Activated CD4-positive, alpha-beta T cell treated with anti-CD3 and anti-CD28 coated beads for 24 hours (primary cell): ENCODE data around the gene TPRA1.
"Not testable (repeated sequence)": the region's sequence is repeated elsewhere in the genome, so short reads cannot be mapped to it uniquely, and the experiment has no call there.

Source experiments
- DNase-seq, 2 donors: peaks; one replicate each; pipeline ENCODE4 v3.0.0-alpha.2; 2020; ENCODE audit warnings: low read depth in 2 of 2

Gene TPRA1

DNA sequence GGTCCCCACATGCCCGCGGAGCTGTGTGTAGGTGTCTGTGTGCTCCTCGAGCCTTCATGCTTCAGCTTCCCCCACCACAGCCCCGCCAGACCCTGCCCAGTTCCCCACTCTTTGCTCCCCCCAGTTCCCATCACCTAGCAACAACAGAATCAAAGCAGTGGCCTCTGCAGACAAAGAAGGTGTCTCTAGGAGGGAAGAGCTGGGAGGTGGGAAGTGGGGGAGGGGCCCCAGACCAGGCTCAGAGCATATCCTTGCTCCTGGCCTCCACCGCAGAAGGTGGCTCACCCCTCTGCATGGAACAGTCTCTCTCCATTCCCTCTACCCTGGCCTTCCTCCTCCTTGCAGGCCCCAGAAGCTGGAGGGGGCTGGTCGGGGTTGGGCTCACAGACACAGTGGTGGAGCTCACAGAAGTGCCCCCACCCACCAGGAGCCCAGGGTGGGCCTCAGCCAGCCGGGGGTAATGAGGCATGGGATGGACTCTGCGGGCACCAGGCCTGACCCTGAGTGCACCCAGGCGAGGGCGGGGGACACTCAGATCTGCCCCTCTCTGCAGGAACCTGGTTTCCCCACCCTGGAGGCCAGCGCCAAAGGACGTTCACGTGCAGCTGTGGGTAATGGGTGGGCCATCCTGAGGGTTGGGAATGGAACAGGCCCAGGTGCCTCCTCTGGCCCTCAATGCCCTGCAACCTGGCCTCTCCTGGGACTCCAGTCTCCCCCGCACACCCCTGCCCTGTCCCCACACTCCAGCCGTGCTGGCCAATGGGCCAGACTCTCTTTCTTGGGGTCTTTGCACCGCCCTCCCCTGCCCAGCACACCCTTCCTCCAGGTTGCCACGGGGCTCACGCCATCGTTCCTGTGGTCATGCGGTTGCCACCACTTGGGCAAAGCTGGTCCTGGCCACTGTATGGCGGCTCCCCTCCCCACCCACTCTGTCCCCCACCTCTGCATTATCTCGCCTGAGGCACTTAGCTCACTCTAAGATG is 53.4 kb downstream of the TPRA1 start:
- DNase-seq, result no peak

DNA sequence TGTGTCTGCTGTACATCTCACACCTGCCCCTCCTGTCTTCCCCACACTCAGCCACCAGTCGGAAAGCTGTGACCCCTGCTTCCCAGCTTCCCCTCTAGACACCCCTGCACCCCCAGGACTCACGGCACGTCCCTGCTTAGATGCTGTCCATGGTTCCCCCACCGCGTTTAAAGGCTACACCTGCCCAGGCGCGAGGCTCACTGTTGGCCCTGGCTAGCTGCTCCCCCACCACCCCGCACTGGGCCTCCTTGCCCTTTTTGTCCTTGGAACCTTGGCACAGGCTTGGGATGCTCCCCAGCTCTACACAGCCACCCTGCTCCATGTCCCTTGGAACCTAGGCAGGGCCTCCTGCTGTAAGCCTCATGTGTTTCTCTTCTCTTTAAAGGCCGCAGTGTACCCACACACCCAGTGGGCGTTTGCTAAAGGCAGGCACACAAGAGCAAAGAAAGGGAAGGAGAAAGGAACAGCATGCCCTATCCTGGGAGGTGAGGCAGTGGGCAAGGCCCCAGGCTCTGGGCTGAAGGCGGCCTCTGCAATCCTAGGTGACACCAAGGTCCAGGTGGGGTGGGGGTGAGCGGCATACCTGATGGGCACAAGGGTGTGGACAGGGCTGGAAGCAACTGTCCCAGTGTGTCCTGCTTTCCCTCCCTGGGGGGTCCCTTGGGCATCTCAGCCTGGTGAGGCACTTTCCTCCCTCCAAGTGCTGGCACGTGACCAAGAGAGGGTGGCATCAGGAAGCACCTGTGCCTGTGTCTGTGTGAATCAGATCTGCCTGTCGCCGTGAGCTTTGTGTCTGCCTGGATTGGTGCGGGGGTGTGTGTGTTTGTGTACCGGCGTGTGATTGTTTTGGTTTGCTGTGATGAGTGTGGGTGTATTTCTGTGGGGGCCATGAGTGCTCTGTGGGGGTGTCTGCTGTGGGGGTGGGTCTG is 54.4 kb downstream of the TPRA1 start:
- no peak for DNase-seq

DNA sequence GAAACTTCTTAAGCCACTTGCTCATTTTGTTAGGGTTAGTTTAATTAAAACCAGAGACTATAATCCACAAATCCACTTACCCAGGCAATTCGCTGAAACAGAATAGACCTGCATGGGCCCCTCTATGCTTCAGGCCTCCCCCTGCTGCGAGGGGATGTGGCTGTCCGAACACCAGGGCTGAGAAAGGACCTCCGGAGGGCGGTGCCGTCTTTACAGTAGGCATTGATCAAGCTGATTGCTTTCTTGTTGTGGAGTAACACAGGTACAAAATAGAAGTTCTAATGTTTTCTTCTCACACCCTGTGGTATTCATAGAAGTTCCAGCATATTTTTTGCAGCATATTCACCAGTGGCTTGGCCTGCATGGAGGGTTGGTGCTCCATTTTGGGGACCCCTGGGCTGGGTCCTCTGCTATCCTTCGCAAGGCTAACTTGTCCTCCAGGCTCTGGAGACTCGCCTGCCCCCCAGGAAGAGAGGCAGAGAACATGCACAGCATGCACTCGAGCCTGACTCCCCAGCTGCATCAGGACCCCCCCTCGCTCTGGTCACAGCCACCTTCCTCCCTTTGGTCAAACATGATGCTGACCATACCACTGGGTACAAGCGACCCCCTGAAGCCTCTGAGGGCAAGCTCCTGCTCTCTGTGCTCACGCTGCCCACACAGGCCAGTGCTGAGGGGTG is 55.3 kb downstream of the TPRA1 start:
- no peak for DNase-seq

DNA sequence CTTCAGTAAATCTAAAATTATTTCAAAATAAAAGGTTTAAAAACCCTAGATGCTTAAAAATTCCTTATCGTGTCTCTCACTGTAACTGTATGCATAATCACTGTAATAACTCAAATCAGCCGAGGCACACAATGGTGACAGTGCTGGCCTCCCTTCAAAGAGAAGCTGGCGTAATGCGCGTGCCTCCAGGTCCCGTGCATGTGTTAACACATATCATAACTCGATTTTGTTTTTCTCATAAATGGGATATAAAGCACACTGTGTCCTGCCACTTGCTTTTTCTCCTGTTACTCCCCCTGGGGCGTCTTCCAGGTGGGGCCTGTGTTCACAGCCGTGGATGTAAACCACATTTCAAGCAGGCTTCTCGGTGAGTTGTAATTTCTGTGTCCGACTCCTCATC is 56.0 kb downstream of the TPRA1 start:
- DNase-seq, result no peak

DNA sequence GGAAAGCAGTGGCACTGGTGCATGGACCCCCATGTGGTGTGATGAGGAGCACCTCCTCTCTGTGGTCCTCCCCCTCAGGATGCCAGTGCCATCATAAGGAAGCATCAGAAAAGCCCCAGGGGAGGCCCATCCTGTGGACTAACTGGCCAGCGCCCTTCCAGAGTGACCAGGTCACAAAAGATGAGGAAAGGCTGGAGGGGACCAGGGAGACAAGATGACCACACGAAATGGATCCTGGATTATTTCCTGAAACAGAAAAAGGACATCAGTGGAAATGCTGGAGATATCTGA is 56.4 kb downstream of the TPRA1 start:
- no peak for DNase-seq

DNA sequence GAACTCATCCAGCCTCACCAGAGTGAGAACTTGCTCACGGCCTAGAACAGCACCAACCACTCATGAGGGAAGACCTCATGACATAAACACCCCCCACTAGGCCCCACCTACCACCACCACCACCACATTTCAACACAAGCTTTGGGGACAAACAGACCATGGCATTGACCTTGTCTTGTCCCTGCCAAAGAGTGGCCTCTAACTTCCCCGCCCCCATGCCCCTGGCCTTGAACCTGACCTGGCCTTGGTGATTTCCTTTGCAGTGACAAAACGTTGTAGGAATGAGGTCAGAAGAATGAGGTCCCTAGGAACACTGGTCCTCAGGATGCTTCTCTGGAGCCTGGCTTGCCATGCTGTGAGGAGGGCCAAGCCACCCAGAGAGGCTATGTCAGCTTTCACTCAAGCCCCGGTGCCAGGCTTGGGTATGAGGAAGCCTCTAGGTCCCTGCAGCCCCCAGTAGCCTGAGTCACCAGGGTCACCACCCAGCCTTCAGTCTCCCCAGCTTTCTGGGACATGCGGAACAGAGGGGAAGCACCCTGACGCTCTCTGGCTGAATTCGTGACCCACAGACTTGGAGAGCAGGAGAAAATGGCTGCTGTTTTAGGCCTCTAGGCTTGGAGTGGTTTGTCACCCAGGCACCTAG is 57.9 kb downstream of the TPRA1 start:
- DNase-seq, result no peak

DNA sequence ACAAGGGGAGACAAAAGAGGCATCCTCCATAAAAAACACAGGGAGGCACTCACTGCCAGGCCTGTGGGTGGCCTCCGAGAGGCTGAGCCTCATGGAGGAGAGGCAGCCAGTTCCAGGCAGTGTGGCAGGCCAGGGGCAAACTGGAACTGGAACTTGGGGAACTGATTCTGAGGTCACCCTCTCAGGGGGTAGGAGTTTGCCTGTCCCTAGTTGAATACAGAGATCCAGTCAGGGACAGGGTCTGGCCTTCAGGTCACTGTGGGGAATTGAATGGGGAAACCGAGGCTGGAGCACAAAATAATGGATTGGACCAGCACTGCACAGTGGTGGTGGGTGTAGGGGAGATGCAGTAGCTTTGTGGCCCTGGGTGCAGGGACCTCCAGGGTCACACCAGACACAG is 58.7 kb downstream of the TPRA1 start:
- no peak for DNase-seq

DNA sequence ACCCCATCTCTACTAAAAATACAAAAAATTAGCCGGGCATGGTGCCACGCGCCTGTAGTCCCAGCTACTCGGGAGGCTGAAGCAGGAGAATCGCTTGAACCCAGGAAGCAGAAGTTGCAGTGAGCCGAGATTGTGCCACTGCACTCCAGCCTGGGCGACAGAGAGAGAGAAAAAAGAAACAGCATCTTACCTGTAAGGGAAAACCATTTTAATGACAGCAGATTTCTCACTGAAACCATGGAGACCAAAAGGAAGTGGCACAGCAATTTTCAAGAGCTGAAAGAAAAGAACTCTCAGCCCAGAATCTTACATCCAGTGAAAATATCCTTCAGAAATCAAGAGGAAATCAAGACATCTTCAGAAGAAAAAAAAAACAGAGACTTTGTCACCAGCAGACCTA is 59.7 kb downstream of the TPRA1 start:
- not testable (repeated sequence) for DNase-seq

DNA sequence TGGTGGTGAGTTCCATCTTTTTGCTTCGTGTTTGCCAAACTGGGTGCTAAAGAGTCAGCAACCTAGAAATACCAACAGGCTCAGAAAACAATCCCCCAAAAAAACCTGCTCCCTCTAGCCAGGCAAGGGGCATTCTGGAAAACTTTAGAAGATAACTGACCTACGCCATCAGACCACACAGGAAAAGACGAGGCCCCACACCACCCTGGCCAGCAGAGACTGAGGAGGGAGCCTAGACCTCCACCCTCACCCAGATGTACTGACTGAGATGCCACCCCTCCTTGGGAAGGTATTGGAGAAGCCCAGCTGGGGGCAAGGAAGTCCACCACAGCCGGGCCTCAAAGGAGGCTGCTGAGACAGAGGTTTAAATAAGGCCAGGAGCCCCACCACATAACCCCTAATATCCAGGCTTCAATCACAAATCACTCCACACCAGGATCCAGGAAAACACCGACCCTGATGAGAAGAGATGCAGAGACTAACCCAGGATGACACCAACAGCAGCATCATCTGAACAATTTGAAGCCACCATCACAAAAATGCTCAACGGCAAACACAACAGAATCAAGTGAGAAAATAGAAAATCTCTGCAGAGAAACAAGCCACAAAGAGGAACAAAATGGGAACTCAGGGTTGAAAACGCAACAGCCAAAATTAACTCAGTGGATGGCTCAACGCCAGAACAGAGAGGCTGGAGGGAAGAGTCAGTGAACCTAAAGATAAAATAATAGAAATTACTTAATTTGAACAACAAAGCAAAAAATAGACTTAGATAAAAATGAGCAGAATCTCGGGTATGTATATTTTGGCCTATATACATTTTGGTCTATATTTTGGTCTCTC is 61.0 kb downstream of the TPRA1 start:
- no peak for DNase-seq

DNA sequence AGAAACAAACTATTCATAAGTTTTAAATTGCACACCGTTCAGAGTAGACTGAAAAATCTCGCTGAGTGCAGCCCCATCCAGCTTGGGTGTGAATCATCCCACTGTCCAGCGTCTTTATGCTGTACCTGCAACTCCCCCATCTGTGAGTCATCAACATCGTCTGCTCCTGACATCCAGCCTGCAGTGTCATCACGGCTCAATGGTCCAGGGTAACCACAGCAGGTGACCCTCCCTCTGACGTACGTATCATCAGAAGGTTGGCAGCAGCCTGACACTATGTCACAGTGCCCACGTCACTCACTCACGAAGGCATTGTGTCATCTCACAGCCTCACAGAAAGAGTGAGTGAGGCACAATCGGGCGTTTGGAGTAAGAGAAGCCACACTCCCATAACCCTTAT is 65.2 kb downstream of the TPRA1 start:
- no peak for DNase-seq

DNA sequence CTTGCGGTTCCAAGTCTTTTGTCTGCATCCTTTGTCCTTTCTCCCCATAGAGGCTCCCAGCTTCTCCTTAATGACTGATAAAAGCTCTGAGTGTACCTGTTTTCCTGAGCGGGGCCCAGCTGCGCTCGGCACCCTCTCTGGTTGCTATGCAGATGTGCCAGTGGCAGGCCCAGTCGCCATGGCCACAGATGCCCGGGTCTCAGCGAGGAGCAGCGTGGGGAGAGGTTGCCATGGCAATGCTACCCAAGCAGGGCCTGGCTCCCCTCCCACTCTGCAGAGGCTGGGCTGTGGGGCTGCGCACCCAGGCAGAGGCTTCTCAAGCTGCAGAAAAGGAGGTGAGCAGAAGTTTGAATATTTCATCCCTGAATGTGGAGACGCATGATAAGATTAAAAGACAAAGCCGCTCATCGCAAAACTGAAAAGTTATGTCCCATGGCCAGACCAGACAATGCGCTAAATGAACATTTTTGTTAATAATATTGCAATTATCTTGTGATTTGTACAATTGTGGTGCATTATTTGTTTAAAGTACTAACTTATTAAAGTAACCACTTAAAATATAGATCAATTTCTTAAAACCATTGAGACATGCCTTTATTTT is 66.1 kb downstream of the TPRA1 start:
- no peak for DNase-seq
